ENCODE results near the gene DUOX2.
A peak's percentile ranks its signal among the peaks of the same experiment; 100 is the strongest.

DNA sequence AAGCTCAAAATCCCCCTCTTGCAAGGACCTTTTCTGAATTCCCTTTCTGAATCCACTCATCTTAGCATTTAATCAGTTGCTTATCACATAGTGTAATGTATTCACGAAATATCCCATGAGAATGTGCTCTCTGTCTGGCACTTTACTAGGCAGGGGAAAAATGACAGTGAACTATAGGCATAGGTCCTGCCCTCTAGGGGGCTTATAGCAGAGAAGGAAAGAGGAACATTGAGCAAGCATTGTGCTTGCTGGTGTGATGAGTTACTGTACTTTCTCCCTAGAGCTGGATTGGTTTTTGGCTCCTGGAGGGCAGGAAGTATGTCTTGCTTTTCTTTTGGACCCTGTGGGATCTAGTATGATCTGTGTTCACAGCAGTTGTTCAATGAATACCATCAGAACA is 26.5 kb downstream of the DUOX2 start:
- TF ChIP-seq, protein P1, sequence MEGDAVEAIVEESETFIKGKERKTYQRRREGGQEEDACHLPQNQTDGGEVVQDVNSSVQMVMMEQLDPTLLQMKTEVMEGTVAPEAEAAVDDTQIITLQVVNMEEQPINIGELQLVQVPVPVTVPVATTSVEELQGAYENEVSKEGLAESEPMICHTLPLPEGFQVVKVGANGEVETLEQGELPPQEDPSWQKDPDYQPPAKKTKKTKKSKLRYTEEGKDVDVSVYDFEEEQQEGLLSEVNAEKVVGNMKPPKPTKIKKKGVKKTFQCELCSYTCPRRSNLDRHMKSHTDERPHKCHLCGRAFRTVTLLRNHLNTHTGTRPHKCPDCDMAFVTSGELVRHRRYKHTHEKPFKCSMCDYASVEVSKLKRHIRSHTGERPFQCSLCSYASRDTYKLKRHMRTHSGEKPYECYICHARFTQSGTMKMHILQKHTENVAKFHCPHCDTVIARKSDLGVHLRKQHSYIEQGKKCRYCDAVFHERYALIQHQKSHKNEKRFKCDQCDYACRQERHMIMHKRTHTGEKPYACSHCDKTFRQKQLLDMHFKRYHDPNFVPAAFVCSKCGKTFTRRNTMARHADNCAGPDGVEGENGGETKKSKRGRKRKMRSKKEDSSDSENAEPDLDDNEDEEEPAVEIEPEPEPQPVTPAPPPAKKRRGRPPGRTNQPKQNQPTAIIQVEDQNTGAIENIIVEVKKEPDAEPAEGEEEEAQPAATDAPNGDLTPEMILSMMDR (IDR thresholded peaks at IDR 0.05) = peak; percentile 4
- TF ChIP-seq EZH2 (IDR thresholded peaks at IDR 0.05) (no peak), EZH2phosphoT487 (IDR thresholded peaks at IDR 0.05) (no peak)
